Measurements from ENCODE around the gene CACNA1C. TPM values are rescaled to one million over a fixed set of nuclear protein-coding genes. Genes with fewer than 3 reads are reported as not detected.

The CACNA1C gene
- total RNA-seq, 4 donors from 2014 or later = 5.2 to 12.9 (median 6.3) TPM

- Histone ChIP-seq H3K36me3 (no peaks in the 10 kb centered on the region), H3K4me3 (no peak overlapping the region), H3K4me1 (no peaks in the 10 kb centered on the region), H3K9me3 (no peaks in the 10 kb centered on the region), H3K27ac (no peak overlapping the region), H3K27me3 (no peaks in the 10 kb centered on the region)
- no peak for DNase-seq (ENCODE audit: low spot score in 2 of 2)
- WGBS, 2 donors = 37 to 42% methylated on average over 8 of the region's 8 CpGs
- TF ChIP-seq EP300 (IDR thresholded peaks at IDR 0.05) (no peak), POLR2A (IDR thresholded peaks at IDR 0.05) (no peak)
These were observed 487.2 kb downstream of the CACNA1C start for GRCh38 chr12:2539938-2540337.

GRCh38 chr12:2540535-2540941, 487.8 kb downstream of the CACNA1C start:
- no peak overlapping the region for H3K27ac ChIP-seq
- H3K9me3 ChIP-seq = no peaks in the 10 kb centered on the region
- H3K36me3 ChIP-seq = no peaks in the 10 kb centered on the region
- no peaks in the 10 kb centered on the region for H3K27me3 ChIP-seq
- no peaks in the 10 kb centered on the region for H3K4me1 ChIP-seq
- H3K4me3 ChIP-seq = no peak overlapping the region
- WGBS, 2 donors = 75 to 77% methylated on average over 12 to 13 of the region's 13 CpGs
- no peak for DNase-seq (ENCODE audit: low spot score in 2 of 2)
- TF ChIP-seq EP300 (IDR thresholded peaks at IDR 0.05) (no peak), POLR2A (IDR thresholded peaks at IDR 0.05) (no peak), CTCF (IDR thresholded peaks at IDR 0.05) (no peak)

- no peak overlapping the region for H3K27ac ChIP-seq
- no peaks in the 10 kb centered on the region for H3K4me1 ChIP-seq
- no peak for DNase-seq (ENCODE audit: low spot score in 2 of 2)
- no peaks in the 10 kb centered on the region for H3K27me3 ChIP-seq
- H3K36me3 ChIP-seq = no peaks in the 10 kb centered on the region
- no peaks in the 10 kb centered on the region for H3K9me3 ChIP-seq
- TF ChIP-seq POLR2A (IDR thresholded peaks at IDR 0.05) (no peak), CTCF (IDR thresholded peaks at IDR 0.05) (no peak), EP300 (IDR thresholded peaks at IDR 0.05) (no peak)
- no peak overlapping the region for H3K4me3 ChIP-seq
- WGBS, 2 donors = 77 to 85% methylated on average over 13 of the region's 13 CpGs
These were observed 488.9 kb downstream of the CACNA1C start for GRCh38 chr12:2541631-2542204.

DNA sequence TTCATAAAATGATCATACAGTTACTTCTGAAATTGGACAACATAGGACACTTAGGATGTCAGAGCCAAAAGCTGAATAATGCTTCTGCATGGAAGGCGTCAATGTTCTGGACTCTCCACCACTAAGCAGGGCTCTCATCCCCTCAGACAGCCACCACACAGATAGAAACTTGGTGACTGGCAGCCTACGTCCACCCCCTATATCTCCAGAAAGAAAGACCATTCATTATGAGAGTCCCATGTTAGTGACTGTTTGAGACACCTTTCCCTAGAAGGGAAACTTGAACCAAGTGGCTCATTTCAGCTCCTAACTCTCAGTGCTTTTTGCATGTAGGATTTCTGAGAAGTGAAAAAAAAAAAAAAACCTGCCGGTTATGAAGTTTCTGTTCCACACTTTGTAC, 491.0 kb downstream of the CACNA1C start:
- TF ChIP-seq CTCF (IDR thresholded peaks at IDR 0.05) (no peak), POLR2A (IDR thresholded peaks at IDR 0.05) (no peak), EP300 (IDR thresholded peaks at IDR 0.05) (no peak)
- H3K9me3 ChIP-seq = no peaks in the 10 kb centered on the region
- H3K36me3 ChIP-seq = no peaks in the 10 kb centered on the region
- 80 to 81% methylated on average over 3 of the region's 3 CpGs for WGBS, 2 donors
- H3K4me1 ChIP-seq = no peaks in the 10 kb centered on the region
- H3K27me3 ChIP-seq = no peaks in the 10 kb centered on the region
- no peak overlapping the region for H3K27ac ChIP-seq
- H3K4me3 ChIP-seq = no peak overlapping the region
- no peak for DNase-seq (ENCODE audit: low spot score in 2 of 2)

GRCh38 chr12:2544230-2544629, 491.4 kb downstream of the CACNA1C start:
- Histone ChIP-seq H3K4me3 (no peak overlapping the region), H3K36me3 (no peaks in the 10 kb centered on the region), H3K27me3 (no peaks in the 10 kb centered on the region), H3K9me3 (no peaks in the 10 kb centered on the region), H3K27ac (no peak overlapping the region), H3K4me1 (no peaks in the 10 kb centered on the region)
- no peak for DNase-seq (ENCODE audit: low spot score in 2 of 2)
- TF ChIP-seq EP300 (IDR thresholded peaks at IDR 0.05) (no peak), POLR2A (IDR thresholded peaks at IDR 0.05) (no peak), CTCF (IDR thresholded peaks at IDR 0.05) (no peak)

All from tibial nerve (tissue), 4 donors.